T-helper 2 cell treated with Interferon-gamma antibody and Interleukin-4, amounts not matched to agents 5 μg/mL and 100 μg/mL, for 36 hours (primary cell): ENCODE results near the gene GNAZ.
A peak's percentile ranks its signal among the peaks of the same experiment; 100 is the strongest.
"Not testable (repeated sequence)": the region's sequence is repeated elsewhere in the genome, so short reads cannot be mapped to it uniquely, and the experiment has no call there.

ENCODE experiments used
- DNase-seq: peaks from one replicate; pipeline ENCODE4 v3.0.0; 2021; ENCODE audit warnings: low spot score
- H3K27ac Mint-ChIP-seq: one replicate; pipeline ENCODE4 v1.8.0; 2021; ENCODE audit warnings: mild to moderate bottlenecking, mixed read lengths
- H3K27me3 Mint-ChIP-seq: one replicate; pipeline ENCODE4 v1.8.0; 2021; ENCODE audit warnings: low read depth, mixed read lengths
- H3K36me3 Mint-ChIP-seq: one replicate; pipeline ENCODE4 v1.8.0; 2021; ENCODE audit warnings: low read depth, mixed read lengths
- H3K4me1 Mint-ChIP-seq: one replicate; pipeline ENCODE4 v1.8.0; 2021; ENCODE audit warnings: low read depth, mixed read lengths
- H3K4me3 Mint-ChIP-seq: one replicate; pipeline ENCODE4 v1.8.0; 2022; ENCODE audit warnings: mild to moderate bottlenecking, moderate library complexity, mixed read lengths
- H3K9me3 Mint-ChIP-seq: one replicate; pipeline ENCODE4 v1.8.0; 2021; ENCODE audit warnings: mixed read lengths

Gene GNAZ

DNA sequence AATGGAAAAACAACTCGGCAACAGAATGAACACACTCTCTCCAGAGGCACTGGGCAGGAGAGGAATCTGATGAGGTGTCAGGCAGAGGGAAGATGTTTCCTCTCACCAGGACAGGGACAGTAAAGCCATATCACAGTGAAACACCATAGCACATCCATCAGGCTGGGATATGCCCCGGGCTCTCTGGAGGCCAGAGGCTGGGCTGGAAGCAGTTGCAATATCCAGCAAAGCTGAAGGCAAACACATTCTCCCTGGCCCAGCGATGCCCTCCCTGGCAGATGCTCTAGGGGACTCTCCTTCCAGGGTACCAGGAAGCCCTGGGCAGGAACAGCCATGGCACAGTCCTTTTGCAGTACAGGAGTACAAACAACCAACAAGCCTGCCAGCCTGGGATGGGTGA lies 60.4 kb downstream of the GNAZ start:
- Mint-ChIP-seq H3K4me3 (no peak overlapping the region), H3K27ac (no peak overlapping the region), H3K36me3 (no peaks in the 10 kb centered on the region), H3K4me1 (no peaks in the 10 kb centered on the region), H3K27me3 (no peaks in the 10 kb centered on the region), H3K9me3 (no peaks in the 10 kb centered on the region)
- DNase-seq = no peak

DNA sequence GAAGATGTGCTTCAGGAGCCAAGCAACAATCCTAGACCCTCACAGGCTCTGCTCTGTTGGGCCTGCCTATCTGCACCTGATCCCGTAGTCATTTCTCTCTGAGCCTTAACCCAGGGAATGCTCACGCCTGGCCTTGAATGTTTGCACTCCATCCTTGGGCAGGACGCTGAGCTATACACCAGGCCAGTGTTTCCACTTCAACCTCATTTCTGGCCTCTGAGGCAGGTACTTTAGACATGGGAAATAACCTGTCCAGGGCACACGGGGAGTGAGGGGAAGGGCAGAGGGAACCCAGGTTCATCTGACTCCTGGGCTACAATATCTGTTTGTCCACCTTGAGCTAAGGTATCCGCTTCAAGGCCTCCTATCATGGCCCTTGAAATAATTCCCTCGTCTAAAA lies 61.6 kb downstream of the GNAZ start:
- H3K4me1 Mint-ChIP-seq = peaks cover under 1% of the 10 kb centered on the region
- H3K36me3 Mint-ChIP-seq = no peaks in the 10 kb centered on the region
- H3K27ac Mint-ChIP-seq = no peak overlapping the region
- H3K27me3 Mint-ChIP-seq = no peaks in the 10 kb centered on the region
- no peak overlapping the region for H3K4me3 Mint-ChIP-seq
- no peak for DNase-seq
- no peaks in the 10 kb centered on the region for H3K9me3 Mint-ChIP-seq

DNA sequence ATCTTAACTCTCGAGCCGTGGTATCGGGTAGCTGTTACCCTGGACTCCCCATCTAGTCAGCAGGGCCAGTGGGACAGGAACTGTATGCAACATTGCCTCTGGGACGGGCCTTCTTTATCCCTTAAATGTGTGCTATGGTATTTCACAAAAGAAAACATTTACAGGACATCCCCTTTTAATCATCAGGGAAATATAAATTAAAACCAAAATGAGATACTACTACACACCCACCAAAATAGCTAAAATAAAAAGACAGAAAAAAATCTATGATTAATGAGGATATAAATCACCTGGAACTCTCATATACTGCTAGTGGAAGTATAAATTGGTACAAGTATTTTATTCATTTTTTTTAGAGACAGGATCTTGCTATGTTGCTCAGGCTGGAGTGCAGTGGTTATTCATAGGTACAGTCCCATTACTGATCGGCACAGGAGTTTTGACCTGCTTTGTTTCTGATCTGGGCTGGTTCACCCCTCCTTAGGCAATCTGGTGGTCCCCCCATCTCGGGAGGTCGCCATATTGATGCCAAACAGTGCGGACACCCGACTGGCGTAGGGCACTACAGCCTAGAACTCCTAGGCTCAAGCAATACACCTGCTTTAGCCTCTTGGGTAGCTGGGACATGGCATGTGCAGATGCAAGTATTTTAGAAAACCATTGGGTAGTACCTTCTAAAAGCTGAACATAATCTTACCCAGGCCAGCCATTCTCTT lies 62.2 kb downstream of the GNAZ start:
- Mint-ChIP-seq H3K27ac (no peak overlapping the region), H3K4me3 (no peak overlapping the region), H3K36me3 (no peaks in the 10 kb centered on the region), H3K27me3 (no peaks in the 10 kb centered on the region), H3K4me1 (peaks cover 6% of the 10 kb centered on the region), H3K9me3 (no peaks in the 10 kb centered on the region)
- DNase-seq = no peak

DNA sequence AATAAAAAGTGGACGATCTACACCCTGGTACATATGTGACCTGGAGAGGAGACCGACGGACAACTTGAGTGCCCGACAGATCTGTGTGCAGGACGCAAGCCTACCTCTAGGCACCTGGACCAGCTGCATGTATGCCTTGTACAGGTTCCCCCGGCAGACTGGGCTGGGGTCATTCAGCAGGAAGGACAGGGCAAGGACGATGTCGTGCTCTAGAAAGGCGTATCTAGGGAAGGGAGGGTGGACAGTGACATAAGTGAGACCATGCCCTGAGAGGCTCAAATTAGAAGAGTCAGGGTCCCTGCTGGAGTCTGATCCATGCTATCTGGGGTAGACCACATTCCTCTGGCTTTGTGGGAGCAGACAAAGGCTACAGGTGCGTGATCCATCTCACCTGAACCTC lies 63.6 kb downstream of the GNAZ start:
- Mint-ChIP-seq H3K27me3 (no peaks in the 10 kb centered on the region), H3K9me3 (no peaks in the 10 kb centered on the region), H3K4me3 (no peak overlapping the region), H3K27ac (no peak overlapping the region), H3K4me1 (peaks cover 19% of the 10 kb centered on the region), H3K36me3 (no peaks in the 10 kb centered on the region)
- DNase-seq = no peak

DNA sequence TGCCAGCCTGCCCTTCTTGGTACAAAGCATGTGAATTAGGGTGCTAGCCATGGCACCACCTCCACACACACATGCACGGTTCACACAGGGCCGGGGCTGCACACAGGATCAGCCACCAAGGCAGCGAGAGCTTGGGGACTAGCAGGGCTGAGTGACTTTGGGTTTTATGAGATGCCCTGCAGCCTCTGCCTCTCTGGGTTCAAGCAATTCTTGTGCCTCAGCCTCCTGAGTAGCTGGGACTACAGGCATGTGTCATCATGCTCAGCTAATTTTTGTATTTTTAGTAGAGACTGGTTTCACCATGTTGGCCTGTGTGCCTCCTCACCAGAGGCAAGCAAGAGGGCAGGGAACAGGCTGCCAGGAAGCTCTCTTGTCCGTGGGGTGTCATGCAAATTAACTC lies 66.7 kb downstream of the GNAZ start:
- DNase-seq, H3K9me3 Mint-ChIP-seq, H3K36me3 Mint-ChIP-seq, H3K27me3 Mint-ChIP-seq, H3K4me3 Mint-ChIP-seq: not testable (repeated sequence)
- H3K4me1 Mint-ChIP-seq = peaks cover 37% of the 10 kb centered on the region
- peak overlapping the region; percentile 94 for H3K27ac Mint-ChIP-seq

DNA sequence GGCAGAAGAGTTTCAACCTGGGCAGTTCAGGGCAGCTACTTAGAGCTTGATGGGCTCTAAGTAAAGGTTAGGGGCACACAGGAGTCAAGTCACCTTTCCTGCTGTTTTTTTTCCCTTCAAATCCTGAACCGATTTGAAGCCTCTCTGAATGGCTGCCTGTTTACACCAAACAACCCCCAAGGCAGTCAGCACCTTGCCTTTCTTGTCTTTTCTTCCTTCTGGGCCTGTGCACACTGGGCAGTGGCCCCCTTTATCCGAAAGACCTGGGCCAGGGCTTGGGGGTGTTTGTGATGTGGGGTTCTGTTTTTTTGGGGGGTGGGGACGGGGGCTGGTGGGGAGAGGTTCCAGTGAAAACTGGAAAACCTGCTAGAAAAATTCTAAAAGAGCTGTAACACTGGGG lies 67.1 kb downstream of the GNAZ start:
- no peaks in the 10 kb centered on the region for H3K36me3 Mint-ChIP-seq
- H3K27me3 Mint-ChIP-seq = no peaks in the 10 kb centered on the region
- peak overlapping the region; percentile 94 for H3K27ac Mint-ChIP-seq
- no peak overlapping the region for H3K4me3 Mint-ChIP-seq
- H3K9me3 Mint-ChIP-seq = no peaks in the 10 kb centered on the region
- DNase-seq = no peak
- peaks cover 42% of the 10 kb centered on the region for H3K4me1 Mint-ChIP-seq

DNA sequence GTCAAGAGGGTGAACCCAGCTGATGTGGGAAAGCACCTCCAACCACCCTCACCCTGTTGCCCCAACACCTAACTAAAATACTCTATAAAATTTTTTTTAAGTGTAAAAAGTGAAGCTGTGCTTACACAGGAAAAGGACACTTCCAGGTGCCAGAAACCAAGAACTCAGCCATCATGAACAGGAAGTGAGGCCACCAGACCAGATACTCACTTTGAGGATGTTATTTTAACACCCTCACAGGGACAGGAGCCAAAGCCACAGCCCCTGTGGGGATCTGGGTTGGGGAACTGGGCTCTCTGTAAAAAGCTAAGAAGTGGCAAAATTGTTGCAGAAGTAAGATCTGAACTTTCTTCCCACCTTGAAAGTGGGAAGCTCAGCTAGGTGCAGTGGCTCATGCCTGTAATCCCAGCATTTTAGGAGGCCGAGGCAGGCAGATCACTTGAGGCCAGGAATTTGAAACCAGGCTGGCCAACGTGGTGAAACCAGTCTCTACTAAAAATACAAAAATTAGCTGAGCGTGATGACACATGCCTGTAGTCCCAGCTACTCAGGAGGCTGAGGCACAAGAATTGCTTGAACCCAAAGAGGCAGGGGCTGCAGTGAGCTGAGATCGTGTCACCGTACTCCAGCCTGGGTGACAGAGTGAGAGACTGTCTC lies 67.7 kb downstream of the GNAZ start:
- Mint-ChIP-seq H3K27me3 (no peaks in the 10 kb centered on the region), H3K4me1 (peaks cover 47% of the 10 kb centered on the region), H3K27ac (peak overlapping the region; percentile 94), H3K36me3 (no peaks in the 10 kb centered on the region), H3K4me3 (peak overlapping the region; percentile 69), H3K9me3 (no peaks in the 10 kb centered on the region)
- DNase-seq = peak; percentile 15

DNA sequence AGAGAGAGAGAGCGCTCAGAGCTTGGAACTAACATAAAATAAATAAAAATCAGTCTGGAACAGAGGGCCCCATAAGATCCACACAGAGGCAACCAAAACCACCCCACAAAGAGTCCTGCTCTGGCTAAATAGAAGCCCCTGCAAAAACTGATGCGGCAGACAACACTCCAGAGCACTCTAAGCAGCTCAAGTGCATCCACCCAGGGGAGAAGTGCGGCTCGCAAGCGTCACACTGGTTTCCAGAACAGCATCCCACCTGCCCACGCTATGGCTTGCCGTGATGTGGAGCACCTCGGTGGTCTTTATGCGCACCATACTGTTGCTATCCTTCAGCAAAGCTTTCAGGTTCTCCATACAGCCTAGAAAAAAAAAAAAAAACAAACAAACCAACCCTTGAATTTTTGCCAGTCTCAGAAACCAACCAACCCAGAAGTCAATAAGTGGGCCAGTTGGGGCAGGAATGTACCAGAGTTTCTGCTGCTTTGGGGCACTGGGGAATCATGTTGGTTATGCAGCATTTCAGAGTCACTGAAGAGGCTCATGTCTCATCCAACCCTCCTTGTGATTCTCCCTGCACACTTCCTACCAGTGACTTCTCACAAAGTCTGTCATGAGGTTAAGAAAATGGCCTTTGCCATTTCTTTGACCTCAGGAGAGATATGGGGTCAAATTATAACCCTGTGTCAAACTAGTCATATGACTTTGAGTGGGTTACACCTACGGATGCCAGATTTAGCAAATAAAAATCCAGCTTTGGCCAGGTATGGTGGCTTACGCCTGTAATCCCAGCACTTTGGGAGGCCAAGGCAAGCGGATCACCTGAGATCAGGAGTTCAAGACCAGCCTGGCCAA lies 68.5 kb downstream of the GNAZ start:
- H3K27ac Mint-ChIP-seq = peak overlapping the region; percentile 94
- H3K4me3 Mint-ChIP-seq = no peak overlapping the region
- no peaks in the 10 kb centered on the region for H3K9me3 Mint-ChIP-seq
- peaks cover 5% of the 10 kb centered on the region for H3K27me3 Mint-ChIP-seq
- H3K4me1 Mint-ChIP-seq = peaks cover 50% of the 10 kb centered on the region
- no peaks in the 10 kb centered on the region for H3K36me3 Mint-ChIP-seq
- no peak for DNase-seq

DNA sequence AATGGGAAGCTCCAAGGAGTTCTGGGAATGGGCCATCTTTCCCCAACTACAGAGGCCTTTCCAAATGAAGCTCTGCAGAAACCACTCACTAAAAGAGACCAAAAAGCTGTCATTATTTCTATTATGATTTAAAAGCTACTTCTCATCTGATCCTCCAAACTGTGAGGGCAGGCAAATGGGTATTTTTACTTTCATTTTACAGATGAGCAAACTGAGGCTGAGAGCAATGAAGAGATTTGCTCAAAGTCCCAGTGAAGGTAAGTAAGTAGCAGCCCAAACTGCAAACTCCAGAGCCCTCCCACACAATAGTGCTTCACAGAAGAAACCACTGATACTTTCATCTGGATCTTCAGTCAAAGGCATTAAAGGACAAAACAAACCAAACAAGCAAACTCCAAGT lies 70.1 kb downstream of the GNAZ start:
- no peak for DNase-seq
- H3K27me3 Mint-ChIP-seq = peaks cover 7% of the 10 kb centered on the region
- H3K36me3 Mint-ChIP-seq = no peaks in the 10 kb centered on the region
- no peak overlapping the region for H3K27ac Mint-ChIP-seq
- H3K4me3 Mint-ChIP-seq = no peak overlapping the region
- no peaks in the 10 kb centered on the region for H3K9me3 Mint-ChIP-seq
- H3K4me1 Mint-ChIP-seq = peaks cover 54% of the 10 kb centered on the region

DNA sequence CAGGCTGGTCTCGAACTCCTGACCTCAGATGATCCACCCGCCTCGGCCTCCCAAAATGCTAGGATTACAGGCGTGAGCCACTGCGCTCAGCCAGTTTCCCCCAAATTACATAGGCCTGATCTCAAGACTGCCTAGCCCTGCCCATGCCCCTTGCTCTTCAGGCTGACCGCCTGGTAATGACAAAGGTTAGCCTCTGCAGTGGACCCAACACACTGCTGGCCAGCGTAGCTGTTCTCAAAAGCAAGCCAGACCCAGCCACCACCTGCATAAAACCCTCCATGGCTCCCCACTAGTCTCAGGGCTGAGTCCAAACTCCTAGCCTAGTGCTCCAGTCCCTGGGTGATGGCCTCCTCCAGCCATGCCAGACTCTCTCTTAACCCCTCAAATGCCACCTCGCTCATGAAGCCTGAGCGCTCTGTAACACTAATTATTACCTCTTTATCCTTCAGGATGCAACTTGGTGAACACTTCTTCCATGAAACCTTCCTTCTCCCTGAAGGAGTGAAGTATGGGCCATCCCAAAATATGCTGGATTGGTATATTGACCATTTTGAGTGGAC lies 72.3 kb downstream of the GNAZ start:
- peaks cover 47% of the 10 kb centered on the region for H3K4me1 Mint-ChIP-seq
- peak overlapping the region; percentile 86 for H3K27ac Mint-ChIP-seq
- peak overlapping the region; percentile 72 for H3K4me3 Mint-ChIP-seq
- no peaks in the 10 kb centered on the region for H3K9me3 Mint-ChIP-seq
- DNase-seq = no peak
- peaks cover 10% of the 10 kb centered on the region for H3K27me3 Mint-ChIP-seq
- no peaks in the 10 kb centered on the region for H3K36me3 Mint-ChIP-seq

DNA sequence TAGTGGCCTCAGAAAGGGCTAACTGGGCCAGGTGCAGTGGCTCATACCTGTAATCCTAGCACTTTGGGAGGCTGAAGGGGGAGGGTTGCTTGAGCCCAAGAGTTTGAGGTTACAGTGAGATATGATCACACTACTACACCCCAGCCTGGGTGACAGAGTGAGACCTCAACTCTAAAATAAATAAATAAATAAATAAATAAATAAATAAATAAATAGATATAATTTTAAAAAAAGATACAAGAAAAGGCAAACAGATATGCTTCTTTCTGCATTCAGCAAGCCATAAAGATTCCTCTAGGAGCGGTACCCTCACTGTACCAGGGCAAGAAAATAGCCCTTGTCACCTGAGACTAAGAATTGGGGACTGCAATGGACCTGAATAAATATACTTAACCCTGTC lies 72.8 kb downstream of the GNAZ start:
- H3K36me3 Mint-ChIP-seq = no peaks in the 10 kb centered on the region

DNA sequence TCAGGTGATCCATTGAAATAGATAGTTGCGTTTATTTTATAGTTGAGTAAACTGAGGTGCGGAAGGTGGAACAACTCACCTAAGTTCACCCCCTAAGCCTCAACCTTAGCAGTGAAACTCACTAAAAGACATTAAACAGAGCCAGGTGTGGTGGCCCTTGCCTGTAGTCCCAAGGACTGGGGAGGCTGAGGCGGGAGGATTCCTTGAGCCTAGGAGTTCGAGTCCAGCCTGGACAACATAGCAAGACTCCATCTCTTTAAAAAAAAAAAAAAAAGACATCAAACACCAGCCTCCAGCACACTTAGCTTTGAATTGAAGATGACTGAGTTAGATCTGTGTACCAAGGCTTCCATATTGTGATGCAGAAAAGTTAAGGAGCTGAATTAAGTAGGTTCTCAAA lies 74.1 kb downstream of the GNAZ start:
- H3K36me3 Mint-ChIP-seq = no peaks in the 10 kb centered on the region
- no peak overlapping the region for H3K27ac Mint-ChIP-seq
- H3K9me3 Mint-ChIP-seq = no peaks in the 10 kb centered on the region
- H3K4me3 Mint-ChIP-seq = peak overlapping the region; percentile 27
- H3K4me1 Mint-ChIP-seq = peaks cover 34% of the 10 kb centered on the region
- no peak for DNase-seq
- H3K27me3 Mint-ChIP-seq = peaks cover 11% of the 10 kb centered on the region

More for the DNA sequence above, 72.8 kb downstream of the GNAZ start:
- Mint-ChIP-seq H3K4me3 (peak overlapping the region; percentile 72), H3K9me3 (no peaks in the 10 kb centered on the region), H3K4me1 (peaks cover 42% of the 10 kb centered on the region), H3K27me3 (peaks cover 11% of the 10 kb centered on the region), H3K27ac (peak overlapping the region; percentile 86)
- DNase-seq = no peak

DNA sequence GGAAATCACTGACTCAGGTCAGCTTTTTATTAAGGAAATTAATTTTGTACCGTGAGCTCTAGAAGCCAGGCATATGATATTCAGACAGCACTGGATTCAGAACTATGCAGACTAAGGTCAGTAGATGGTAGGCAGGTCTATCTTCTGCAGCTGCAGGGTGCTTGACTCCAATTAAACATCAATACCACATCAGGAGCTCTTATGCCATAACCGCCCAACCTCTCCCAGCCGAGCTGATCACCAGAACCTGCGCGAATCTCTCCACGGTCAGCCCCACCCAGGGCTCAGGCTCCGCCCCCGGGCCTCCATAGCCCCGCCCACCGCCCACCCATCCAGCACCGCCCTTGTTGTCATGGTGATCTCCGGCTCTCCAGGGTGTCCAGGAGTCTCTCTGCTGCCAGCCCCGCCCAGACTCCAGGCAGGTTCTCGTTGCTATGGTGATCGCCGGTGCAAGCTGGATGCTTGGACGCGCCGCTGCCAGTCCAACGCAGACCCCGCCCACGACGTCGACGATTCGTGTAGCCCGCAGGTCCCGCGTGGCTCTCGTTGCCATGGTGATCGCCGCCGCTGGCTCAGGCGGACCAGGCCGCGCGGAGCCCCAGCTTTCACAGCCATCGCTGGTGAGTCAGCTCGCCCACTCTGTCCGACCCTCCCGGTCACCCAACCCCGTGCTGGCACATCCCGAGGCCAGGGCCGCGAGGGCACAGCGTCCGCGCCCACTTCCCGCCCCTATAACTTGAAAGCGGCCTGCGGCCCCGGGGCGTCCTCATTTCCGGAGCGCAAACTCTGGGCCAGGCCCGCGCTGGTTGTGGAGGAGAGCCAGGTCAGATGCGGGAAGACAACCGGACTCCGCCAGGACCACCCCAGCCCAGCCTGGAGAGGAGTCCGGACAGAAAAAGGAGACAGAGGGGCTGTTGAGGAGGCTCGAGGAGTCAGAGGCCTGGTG lies 74.9 kb downstream of the GNAZ start, which contains the start of gene RAB36:
Gene RAB36 (plus strand): TSS at position 546 of the 946 bp plus-strand sequence. CDS start 1,140 bp downstream, outside the sequence.
- Mint-ChIP-seq H3K4me1 (peaks cover 28% of the 10 kb centered on the region), H3K4me3 (peak within 1 kb of the TSS; percentile 77), H3K9me3 (no peaks in the 10 kb centered on the region), H3K36me3 (no peaks in the 10 kb centered on the region), H3K27me3 (peaks cover 11% of the 10 kb centered on the region), H3K27ac (peak within 1 kb of the TSS; percentile 74)
- DNase-seq = peak; percentile 78
